Activated CD4-positive, alpha-beta T cell treated with anti-CD3 and anti-CD28 coated beads, Interleukin-2, amount 10 ng/mL, durations not matched to agents 24 days and 14 days (primary cell): ENCODE results near the gene ZMIZ2. TPM values are rescaled to one million over a fixed set of nuclear protein-coding genes. Genes with fewer than 3 reads are reported as not detected.
"Not testable (repeated sequence)": the region's sequence is repeated elsewhere in the genome, so short reads cannot be mapped to it uniquely, and the experiment has no call there.

ENCODE experiments used
- DNase-seq: peaks from one replicate; pipeline ENCODE4 v3.0.0; 2022
- H3K27ac Mint-ChIP-seq: one replicate; pipeline ENCODE4 v1.8.0; 2022; ENCODE audit warnings: mild to moderate bottlenecking, mixed read lengths
- H3K27me3 Mint-ChIP-seq: one replicate; pipeline ENCODE4 v1.8.0; 2022; ENCODE audit warnings: mixed read lengths
- H3K36me3 Mint-ChIP-seq: one replicate; pipeline ENCODE4 v1.8.0; 2022; ENCODE audit warnings: low read depth, mild to moderate bottlenecking, mixed read lengths
- H3K4me1 Mint-ChIP-seq: one replicate; pipeline ENCODE4 v1.8.0; 2021; ENCODE audit warnings: mixed read lengths
- H3K4me3 Mint-ChIP-seq: one replicate; pipeline ENCODE4 v1.8.0; 2022; ENCODE audit warnings: mild to moderate bottlenecking, moderate library complexity, mixed read lengths
- H3K9me3 Mint-ChIP-seq: one replicate; pipeline ENCODE4 v1.8.0; 2021; ENCODE audit warnings: mixed read lengths
- intact Hi-C: fragments of 100-400 bp; cut with micrococcal nuclease; formaldehyde crosslinking; loops from one replicate; pipeline ENCODE4 v1.15.1; 2023
- total RNA-seq: library from RNA; stranded (reverse); gene quantifications from 2 replicates; pipeline ENCODE4 v1.2.3, GENCODE V29; 2022

The ZMIZ2 gene
- total RNA-seq, 1 donor from 2014 or later, result 133 TPM

GRCh38 chr7:44799939-44800338 lies 51.3 kb downstream of the ZMIZ2 start:
- H3K27ac Mint-ChIP-seq, result peak overlapping the region; percentile 12
- H3K4me1 Mint-ChIP-seq, result peaks cover 31% of the 10 kb centered on the region
- H3K27me3 Mint-ChIP-seq, result no peaks in the 10 kb centered on the region
- DNase-seq, result no peak
- intact Hi-C loops, result no loop called here
- H3K36me3 Mint-ChIP-seq, result peaks cover 69% of the 10 kb centered on the region
- H3K9me3 Mint-ChIP-seq, result no peaks in the 10 kb centered on the region
- H3K4me3 Mint-ChIP-seq, result peak overlapping the region; percentile 50

DNA sequence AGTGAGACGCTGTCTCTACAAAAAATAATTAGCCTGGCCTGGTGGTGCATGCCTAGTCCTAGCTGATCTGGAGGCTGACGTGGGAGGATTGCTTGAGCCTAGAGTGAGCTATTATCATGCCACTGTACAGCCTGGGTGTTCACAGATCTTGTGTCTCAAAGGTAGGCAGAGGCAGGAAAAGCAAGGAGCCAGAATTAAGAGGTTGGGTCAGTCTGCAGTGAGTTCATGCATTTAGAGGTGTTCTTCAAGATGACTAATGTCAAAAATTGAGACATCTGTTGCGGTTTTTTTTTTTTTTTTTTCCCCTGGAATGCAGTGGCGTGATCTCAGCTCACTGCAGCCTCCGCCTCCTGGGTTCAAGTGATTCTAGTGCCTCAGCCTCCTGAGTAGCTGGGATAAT lies 53.2 kb downstream of the ZMIZ2 start:
- peaks cover 31% of the 10 kb centered on the region for H3K4me1 Mint-ChIP-seq

DNA sequence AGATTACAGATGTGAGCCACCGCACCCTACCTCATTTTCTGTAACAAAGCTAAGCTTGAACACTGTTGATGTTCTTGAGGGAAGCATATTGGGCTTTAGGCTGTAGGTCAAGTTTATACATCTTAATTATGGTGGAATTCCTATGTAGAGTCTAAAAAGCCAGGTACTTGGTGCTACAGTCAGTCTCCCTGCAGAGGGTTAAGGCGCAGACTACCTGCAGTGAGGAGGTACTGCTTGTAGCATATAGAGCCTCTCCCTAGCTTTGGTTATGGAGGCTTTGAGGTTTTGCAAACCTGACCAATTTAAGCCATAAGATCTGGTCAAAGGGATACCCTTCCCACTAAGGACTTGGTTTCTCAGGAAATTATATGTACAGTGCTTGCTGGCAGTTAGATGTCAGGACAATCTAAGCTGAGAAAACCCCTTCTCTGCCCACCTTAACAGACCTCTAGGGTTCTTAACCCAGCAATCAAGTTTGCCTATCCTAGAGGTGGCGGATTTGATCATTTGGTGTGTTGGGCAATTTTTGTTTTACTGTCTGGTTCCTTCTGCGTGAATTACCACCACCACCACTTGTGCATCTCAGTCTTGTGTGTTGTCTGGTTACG lies 53.9 kb downstream of the ZMIZ2 start:
- DNase-seq, result no peak
- Mint-ChIP-seq H3K27me3 (no peaks in the 10 kb centered on the region), H3K4me1 (peaks cover 27% of the 10 kb centered on the region), H3K36me3 (peaks cover 59% of the 10 kb centered on the region), H3K9me3 (no peaks in the 10 kb centered on the region), H3K27ac (no peak overlapping the region), H3K4me3 (no peak overlapping the region)
- intact Hi-C loops, result no loop called here

More for the DNA sequence above, 53.2 kb downstream of the ZMIZ2 start:
- no peak for DNase-seq
- Mint-ChIP-seq H3K4me3 (no peak overlapping the region), H3K36me3 (peaks cover 65% of the 10 kb centered on the region), H3K9me3 (no peaks in the 10 kb centered on the region), H3K27me3 (no peaks in the 10 kb centered on the region), H3K27ac (peak overlapping the region; percentile 62)
- intact Hi-C loops, result no loop called here

DNA sequence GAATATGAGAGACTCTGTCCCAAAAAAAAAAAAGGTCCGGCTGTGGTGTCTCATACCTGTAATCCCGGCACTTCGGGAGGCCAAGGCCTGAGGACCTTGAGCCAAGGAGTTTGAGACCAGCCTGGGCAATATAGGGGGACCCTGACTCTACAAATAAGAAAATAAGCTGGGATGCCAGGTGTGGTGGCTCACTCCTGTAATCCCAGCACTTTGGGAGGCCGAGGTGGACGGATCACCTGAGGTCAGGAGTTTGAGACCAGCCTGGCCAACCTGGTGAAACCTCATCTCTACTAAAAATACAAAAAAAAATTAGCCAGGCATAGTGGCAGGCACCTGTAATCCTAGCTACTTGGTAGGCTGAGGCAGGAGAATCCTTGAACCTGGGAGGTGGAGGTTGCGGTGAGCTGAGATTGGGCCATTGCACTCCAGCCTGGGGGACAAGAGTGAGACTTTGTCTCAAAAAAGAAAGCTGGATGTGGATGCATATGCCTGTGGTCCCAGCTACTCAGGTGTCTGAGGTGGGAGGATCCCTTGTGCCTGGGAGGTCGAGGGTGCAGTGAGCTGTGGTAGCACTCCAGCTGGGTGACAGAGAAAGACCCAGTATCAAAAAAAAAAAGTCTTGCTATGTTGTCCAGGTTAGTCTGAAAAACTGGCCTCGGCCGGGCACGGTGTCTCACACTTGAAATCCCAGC lies 55.3 kb downstream of the ZMIZ2 start:
- H3K4me1 Mint-ChIP-seq, result peaks cover 16% of the 10 kb centered on the region
- intact Hi-C loops, H3K9me3 Mint-ChIP-seq, H3K27me3 Mint-ChIP-seq, H3K27ac Mint-ChIP-seq, H3K4me3 Mint-ChIP-seq, DNase-seq: not testable (repeated sequence)
- H3K36me3 Mint-ChIP-seq, result peaks cover 45% of the 10 kb centered on the region

DNA sequence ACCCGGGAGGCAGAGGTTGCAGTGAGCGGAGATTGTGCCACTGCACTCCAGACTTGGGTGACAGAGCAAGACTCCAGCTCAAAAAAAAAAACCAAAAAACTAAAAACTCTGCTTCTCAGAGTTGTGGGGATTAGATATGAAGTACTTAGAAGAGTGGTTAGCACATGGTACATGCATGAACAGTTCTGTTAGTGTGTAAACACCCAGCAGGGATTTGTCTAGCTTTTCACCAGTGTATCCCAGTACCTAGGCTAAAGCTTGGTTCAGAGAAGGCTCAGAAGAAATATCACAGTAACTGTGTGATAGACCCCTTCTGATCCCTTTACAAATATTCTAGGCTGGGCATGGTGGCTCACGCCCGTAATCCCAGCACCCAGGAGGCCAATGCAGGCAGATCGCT lies 57.3 kb downstream of the ZMIZ2 start:
- intact Hi-C loops, result no loop called here

GRCh38 chr7:44808914-44809393 lies 60.3 kb downstream of the ZMIZ2 start:
- Mint-ChIP-seq H3K27me3 (no peaks in the 10 kb centered on the region), H3K27ac (no peak overlapping the region), H3K4me1 (peaks cover 2% of the 10 kb centered on the region), H3K4me3 (no peak overlapping the region), H3K9me3 (no peaks in the 10 kb centered on the region), H3K36me3 (peaks cover 2% of the 10 kb centered on the region)
- intact Hi-C loops, result no loop called here
- no peak for DNase-seq

More for the DNA sequence above, 57.3 kb downstream of the ZMIZ2 start:
- Mint-ChIP-seq H3K9me3 (no peaks in the 10 kb centered on the region), H3K27ac (peak overlapping the region; percentile 45), H3K27me3 (no peaks in the 10 kb centered on the region), H3K4me1 (peaks cover 8% of the 10 kb centered on the region), H3K4me3 (no peak overlapping the region), H3K36me3 (peaks cover 26% of the 10 kb centered on the region)
- no peak for DNase-seq

DNA sequence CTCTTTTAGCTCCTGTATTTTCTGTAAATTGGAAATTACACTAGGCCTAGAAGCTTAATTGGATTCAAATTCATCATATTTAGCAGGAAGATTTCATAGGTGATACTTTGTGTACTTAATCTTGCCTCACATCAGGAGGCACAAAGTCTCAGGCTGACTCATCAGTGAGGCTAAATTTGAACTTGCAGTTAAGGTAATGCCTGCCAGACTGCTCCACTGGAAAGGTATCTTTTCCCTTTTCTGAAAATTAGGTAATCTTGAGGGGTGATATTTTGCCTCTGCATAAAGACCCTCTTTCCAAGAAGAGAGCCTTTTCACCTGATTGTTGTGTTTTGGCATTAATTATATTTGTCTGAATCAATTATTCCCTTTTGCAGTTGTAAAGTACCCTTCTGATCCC lies 62.4 kb downstream of the ZMIZ2 start:
- Mint-ChIP-seq H3K4me3 (no peak overlapping the region), H3K4me1 (peaks cover 2% of the 10 kb centered on the region)
- intact Hi-C loops, result no loop called here

DNA sequence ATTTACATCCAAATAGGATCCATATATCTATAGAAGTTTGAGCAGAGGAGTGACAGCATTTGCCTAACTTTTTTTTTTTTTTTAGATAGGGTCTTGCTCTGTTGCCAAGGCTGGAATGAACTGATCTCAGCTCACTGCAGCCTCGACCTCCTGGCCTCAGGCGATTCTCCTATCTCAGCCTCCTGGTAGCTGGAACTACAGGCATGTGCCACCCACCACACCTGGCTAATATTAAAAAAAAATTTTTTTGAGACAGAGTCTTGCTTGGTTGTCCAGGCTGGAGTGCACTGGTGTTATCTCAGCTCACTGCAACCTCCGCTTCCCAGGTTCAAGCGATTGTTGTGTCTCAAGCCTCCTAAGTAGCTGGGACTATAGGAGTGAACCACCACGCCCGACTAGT lies 62.9 kb downstream of the ZMIZ2 start:
- Mint-ChIP-seq H3K4me3 (no peak overlapping the region), H3K9me3 (no peaks in the 10 kb centered on the region), H3K27ac (no peak overlapping the region), H3K36me3 (no peaks in the 10 kb centered on the region), H3K4me1 (peaks cover 2% of the 10 kb centered on the region), H3K27me3 (no peaks in the 10 kb centered on the region)
- no peak for DNase-seq
- intact Hi-C loops, result no loop called here

More for the DNA sequence above, 62.4 kb downstream of the ZMIZ2 start:
- no peak for DNase-seq
- H3K36me3 Mint-ChIP-seq, result no peaks in the 10 kb centered on the region
- H3K27me3 Mint-ChIP-seq, result no peaks in the 10 kb centered on the region
- H3K9me3 Mint-ChIP-seq, result no peaks in the 10 kb centered on the region
- no peak overlapping the region for H3K27ac Mint-ChIP-seq

DNA sequence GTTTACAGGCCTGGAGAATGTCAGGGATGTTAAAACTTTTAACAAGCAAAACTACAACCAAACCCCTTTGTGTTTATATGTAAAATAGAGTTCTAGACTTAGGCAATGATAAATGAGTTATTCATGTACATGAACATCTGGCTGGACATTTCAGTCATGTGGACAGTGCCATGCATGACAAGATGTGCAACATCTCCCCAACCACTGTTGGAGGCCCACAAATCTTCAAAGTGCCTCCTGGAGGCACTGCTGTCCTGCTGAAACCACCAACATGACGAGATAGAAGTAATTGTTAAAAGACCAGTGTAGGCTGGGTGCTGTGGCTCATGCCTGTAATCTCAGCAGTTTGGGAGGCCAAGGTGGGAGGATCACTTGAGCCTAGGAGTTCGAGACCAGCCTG lies 66.3 kb downstream of the ZMIZ2 start:
- no peaks in the 10 kb centered on the region for H3K9me3 Mint-ChIP-seq
- no peaks in the 10 kb centered on the region for H3K27me3 Mint-ChIP-seq
- no peaks in the 10 kb centered on the region for H3K36me3 Mint-ChIP-seq

DNA sequence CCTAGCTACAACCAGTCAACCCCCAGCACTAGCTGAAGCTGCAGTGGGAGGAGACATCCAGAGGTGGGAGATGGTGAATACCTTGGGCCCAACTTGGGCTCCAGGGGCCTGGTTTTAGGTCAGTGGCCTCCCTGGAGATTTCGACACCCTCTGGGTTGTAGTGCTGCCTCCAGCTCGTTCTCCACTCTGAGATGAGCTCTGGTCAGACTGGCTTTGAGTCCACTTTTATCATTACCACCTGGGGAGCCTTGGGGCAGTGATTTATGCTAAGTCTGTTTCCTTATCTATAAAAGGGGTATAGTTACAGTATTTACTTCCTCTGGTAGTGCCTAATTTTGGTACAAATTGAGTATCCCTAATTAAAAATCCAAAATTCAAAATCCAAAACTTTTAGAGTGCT lies 70.6 kb downstream of the ZMIZ2 start:
- peaks cover 2% of the 10 kb centered on the region for H3K36me3 Mint-ChIP-seq
- H3K4me1 Mint-ChIP-seq, result peaks cover 4% of the 10 kb centered on the region
- no peaks in the 10 kb centered on the region for H3K9me3 Mint-ChIP-seq
- H3K27ac Mint-ChIP-seq, result no peak overlapping the region
- no peak overlapping the region for H3K4me3 Mint-ChIP-seq
- no peaks in the 10 kb centered on the region for H3K27me3 Mint-ChIP-seq
- intact Hi-C loops, result no loop called here
- DNase-seq, result no peak

More for the DNA sequence above, 66.3 kb downstream of the ZMIZ2 start:
- Mint-ChIP-seq H3K4me3 (no peak overlapping the region), H3K27ac (no peak overlapping the region), H3K4me1 (peaks cover 2% of the 10 kb centered on the region)
- intact Hi-C loops, result no loop called here
- DNase-seq, result no peak

Other genes with a start within 250 kb of the ZMIZ2 start
- not detected in 2 replicates for gene NPC1L1, start 207.5 kb upstream of the ZMIZ2 start, total RNA-seq
- 162 and 172 TPM in 2 replicates for gene DDX56, start 174.9 kb upstream of the ZMIZ2 start, total RNA-seq
- 78.4 and 80.2 TPM in 2 replicates for gene TMED4, start 166.6 kb upstream of the ZMIZ2 start, total RNA-seq
- gene OGDH, start 142.2 kb upstream of the ZMIZ2 start, total RNA-seq, result 99.5 and 102 TPM in 2 replicates
- 2,368 and 2,448 TPM in 2 replicates for gene PPIA, start 47.8 kb downstream of the ZMIZ2 start, total RNA-seq
- 188 and 192 TPM in 2 replicates for gene H2AZ2, start 99.2 kb downstream of the ZMIZ2 start, total RNA-seq
- 41.4 and 41.5 TPM in 2 replicates for gene PURB, start 136.7 kb downstream of the ZMIZ2 start, total RNA-seq
- gene MYO1G, start 230.2 kb downstream of the ZMIZ2 start, total RNA-seq, result 283 and 290 TPM in 2 replicates